ENCODE measurements around the gene IGSF21. TPM values are rescaled to one million over a fixed set of nuclear protein-coding genes. Genes with fewer than 3 reads are reported as not detected.

IGSF21 gene
- total and polyA plus RNA-seq, 2 donors from 2014 or later: 1.4 to 6.6 TPM

DNA sequence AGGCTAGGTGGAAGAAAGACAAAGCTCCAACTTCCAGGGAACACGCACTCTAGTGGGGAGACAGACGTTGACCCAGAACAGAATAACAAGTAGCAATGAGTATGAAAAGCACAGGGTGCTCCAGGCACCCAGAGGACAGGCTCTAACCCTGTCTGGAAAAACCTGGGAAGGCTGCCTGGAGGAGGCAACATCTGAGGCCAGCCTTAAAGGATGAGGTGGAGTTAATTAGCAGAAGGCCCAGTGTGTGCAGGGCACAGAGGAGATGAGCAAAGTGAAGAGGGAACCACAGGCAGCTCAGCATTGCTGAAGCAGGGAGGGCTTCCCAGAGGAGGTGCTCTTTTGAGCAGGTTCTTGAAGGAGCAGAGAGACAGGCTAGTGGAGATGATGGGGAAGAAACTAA, 246.4 kb downstream of the IGSF21 start:
- intact Hi-C loops (cut with DNase I): no loop called here
- H3K4me3 ChIP-seq (ENCODE audit: low read length in 3 of 3): no peak overlapping the region
- H3K9me3 ChIP-seq (ENCODE audit: control insufficient read depth in 2 of 3, insufficient read depth in 1 of 3, low read length in 3 of 3): no peaks in the 10 kb centered on the region
- no peaks in the 10 kb centered on the region for H3K27me3 ChIP-seq (ENCODE audit: control insufficient read depth, insufficient read depth, low read length)
- no peak overlapping the region for H3K27ac ChIP-seq (ENCODE audit: low read depth in 2 of 2, low read length in 2 of 2)
- no peaks in the 10 kb centered on the region for H3K36me3 ChIP-seq (ENCODE audit: control insufficient read depth in 2 of 3, insufficient read depth in 3 of 3, low read length in 3 of 3)
- DNase-seq: no peak
- no peak for FAIRE-seq
- TF ChIP-seq, protein P1, sequence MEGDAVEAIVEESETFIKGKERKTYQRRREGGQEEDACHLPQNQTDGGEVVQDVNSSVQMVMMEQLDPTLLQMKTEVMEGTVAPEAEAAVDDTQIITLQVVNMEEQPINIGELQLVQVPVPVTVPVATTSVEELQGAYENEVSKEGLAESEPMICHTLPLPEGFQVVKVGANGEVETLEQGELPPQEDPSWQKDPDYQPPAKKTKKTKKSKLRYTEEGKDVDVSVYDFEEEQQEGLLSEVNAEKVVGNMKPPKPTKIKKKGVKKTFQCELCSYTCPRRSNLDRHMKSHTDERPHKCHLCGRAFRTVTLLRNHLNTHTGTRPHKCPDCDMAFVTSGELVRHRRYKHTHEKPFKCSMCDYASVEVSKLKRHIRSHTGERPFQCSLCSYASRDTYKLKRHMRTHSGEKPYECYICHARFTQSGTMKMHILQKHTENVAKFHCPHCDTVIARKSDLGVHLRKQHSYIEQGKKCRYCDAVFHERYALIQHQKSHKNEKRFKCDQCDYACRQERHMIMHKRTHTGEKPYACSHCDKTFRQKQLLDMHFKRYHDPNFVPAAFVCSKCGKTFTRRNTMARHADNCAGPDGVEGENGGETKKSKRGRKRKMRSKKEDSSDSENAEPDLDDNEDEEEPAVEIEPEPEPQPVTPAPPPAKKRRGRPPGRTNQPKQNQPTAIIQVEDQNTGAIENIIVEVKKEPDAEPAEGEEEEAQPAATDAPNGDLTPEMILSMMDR (IDR thresholded peaks at IDR 0.05; ENCODE audit: borderline replicate concordance, extremely low read depth, insufficient read depth): no peak
- H3K4me1 ChIP-seq (ENCODE audit: control insufficient read depth in 2 of 3, insufficient read depth in 2 of 3, low read depth in 1 of 3, low read length in 3 of 3): no peaks in the 10 kb centered on the region
- no peak overlapping the region for H3K9ac ChIP-seq (ENCODE audit: low read length in 3 of 3)

DNA sequence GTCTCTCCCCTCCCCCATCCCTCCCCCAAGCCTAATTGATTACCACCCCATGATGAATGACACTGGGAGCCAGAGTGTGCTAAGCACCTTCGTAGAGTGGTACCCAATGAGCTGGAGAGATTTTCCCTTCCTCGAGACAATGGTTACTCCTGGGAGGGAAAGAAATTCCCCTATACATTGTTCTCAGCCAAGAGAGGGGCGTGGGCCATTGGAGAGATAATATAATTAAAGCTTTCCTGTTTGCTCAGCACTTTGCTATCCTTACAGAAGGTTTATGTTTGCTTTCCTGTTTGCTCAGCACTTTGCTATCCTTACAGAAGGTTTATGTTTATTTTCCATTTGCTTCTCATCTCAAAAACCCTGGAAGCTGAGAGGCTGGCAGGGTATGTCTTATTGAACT, 247.0 kb downstream of the IGSF21 start:
- H3K36me3 ChIP-seq (ENCODE audit: control insufficient read depth in 2 of 3, insufficient read depth in 3 of 3, low read length in 3 of 3): no peaks in the 10 kb centered on the region
- no peak overlapping the region for H3K27ac ChIP-seq (ENCODE audit: low read depth in 2 of 2, low read length in 2 of 2)
- H3K27me3 ChIP-seq (ENCODE audit: control insufficient read depth, insufficient read depth, low read length): no peaks in the 10 kb centered on the region
- H3K9me3 ChIP-seq (ENCODE audit: control insufficient read depth in 2 of 3, insufficient read depth in 1 of 3, low read length in 3 of 3): no peaks in the 10 kb centered on the region
- intact Hi-C loops (cut with DNase I): no loop called here
- FAIRE-seq: no peak
- TF ChIP-seq, protein P1 (IDR thresholded peaks at IDR 0.05; ENCODE audit: borderline replicate concordance, extremely low read depth, insufficient read depth): no peak
- no peaks in the 10 kb centered on the region for H3K4me1 ChIP-seq (ENCODE audit: control insufficient read depth in 2 of 3, insufficient read depth in 2 of 3, low read depth in 1 of 3, low read length in 3 of 3)
- H3K4me3 ChIP-seq (ENCODE audit: low read length in 3 of 3): no peak overlapping the region
- no peak for DNase-seq
- H3K9ac ChIP-seq (ENCODE audit: low read length in 3 of 3): no peak overlapping the region

- no peak overlapping the region for H3K27ac ChIP-seq (ENCODE audit: low read depth in 2 of 2, low read length in 2 of 2)
- H3K36me3 ChIP-seq (ENCODE audit: control insufficient read depth in 2 of 3, insufficient read depth in 3 of 3, low read length in 3 of 3): no peaks in the 10 kb centered on the region
- FAIRE-seq: no peak
- H3K9me3 ChIP-seq (ENCODE audit: control insufficient read depth in 2 of 3, insufficient read depth in 1 of 3, low read length in 3 of 3): no peaks in the 10 kb centered on the region
- H3K4me3 ChIP-seq (ENCODE audit: low read length in 3 of 3): no peak overlapping the region
- H3K4me1 ChIP-seq (ENCODE audit: control insufficient read depth in 2 of 3, insufficient read depth in 2 of 3, low read depth in 1 of 3, low read length in 3 of 3): no peaks in the 10 kb centered on the region
- no peak overlapping the region for H3K9ac ChIP-seq (ENCODE audit: low read length in 3 of 3)
- TF ChIP-seq, protein P1 (IDR thresholded peaks at IDR 0.05; ENCODE audit: borderline replicate concordance, extremely low read depth, insufficient read depth): no peak
- intact Hi-C loops (cut with DNase I): no loop called here
- H3K27me3 ChIP-seq (ENCODE audit: control insufficient read depth, insufficient read depth, low read length): no peaks in the 10 kb centered on the region
- no peak for DNase-seq
Observed at GRCh38 chr1:18357622-18358230, 250.1 kb downstream of the IGSF21 start.

DNA sequence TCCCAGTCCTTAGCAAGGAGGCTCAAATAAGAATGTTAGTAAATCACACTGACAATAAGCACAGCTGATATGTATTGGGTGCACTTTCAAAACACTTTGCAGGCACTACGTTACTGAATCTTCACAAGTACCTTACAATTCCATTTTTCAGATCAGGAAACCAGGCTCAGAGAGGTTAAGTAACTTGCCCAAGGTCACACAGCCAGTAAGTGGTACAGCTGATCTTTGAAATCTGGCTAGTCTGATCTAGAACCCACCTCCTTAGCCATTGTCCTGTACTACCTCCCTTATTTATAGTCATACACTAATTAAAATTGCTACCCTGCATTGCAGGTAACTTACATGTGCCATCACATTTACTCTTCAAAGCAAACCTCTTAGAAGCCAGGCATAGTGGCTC, 251.0 kb downstream of the IGSF21 start:
- DNase-seq (no peak), FAIRE-seq (no peak)
- H3K9ac ChIP-seq (ENCODE audit: low read length in 3 of 3): no peak overlapping the region
- no peaks in the 10 kb centered on the region for H3K36me3 ChIP-seq (ENCODE audit: control insufficient read depth in 2 of 3, insufficient read depth in 3 of 3, low read length in 3 of 3)
- no peaks in the 10 kb centered on the region for H3K27me3 ChIP-seq (ENCODE audit: control insufficient read depth, insufficient read depth, low read length)
- TF ChIP-seq, protein P1 (IDR thresholded peaks at IDR 0.05; ENCODE audit: borderline replicate concordance, extremely low read depth, insufficient read depth): no peak
- intact Hi-C loops (cut with DNase I): no loop called here
- H3K4me3 ChIP-seq (ENCODE audit: low read length in 3 of 3): no peak overlapping the region
- no peak overlapping the region for H3K27ac ChIP-seq (ENCODE audit: low read depth in 2 of 2, low read length in 2 of 2)
- no peaks in the 10 kb centered on the region for H3K9me3 ChIP-seq (ENCODE audit: control insufficient read depth in 2 of 3, insufficient read depth in 1 of 3, low read length in 3 of 3)
- H3K4me1 ChIP-seq (ENCODE audit: control insufficient read depth in 2 of 3, insufficient read depth in 2 of 3, low read depth in 1 of 3, low read length in 3 of 3): no peaks in the 10 kb centered on the region
